GM21447 (cell line): ENCODE results near the gene MAPK8IP3.
A peak's percentile ranks its signal among the peaks of the same experiment; 100 is the strongest.
"Not testable (repeated sequence)": the region's sequence is repeated elsewhere in the genome, so short reads cannot be mapped to it uniquely, and the experiment has no call there.

Experiments used
- ATAC-seq: cut with Tn5 transposase; IDR thresholded peaks from one replicate; pipeline ENCODE4 v1.9.1; 2021; ENCODE audit not compliant: unreplicated experiment

Gene MAPK8IP3

DNA sequence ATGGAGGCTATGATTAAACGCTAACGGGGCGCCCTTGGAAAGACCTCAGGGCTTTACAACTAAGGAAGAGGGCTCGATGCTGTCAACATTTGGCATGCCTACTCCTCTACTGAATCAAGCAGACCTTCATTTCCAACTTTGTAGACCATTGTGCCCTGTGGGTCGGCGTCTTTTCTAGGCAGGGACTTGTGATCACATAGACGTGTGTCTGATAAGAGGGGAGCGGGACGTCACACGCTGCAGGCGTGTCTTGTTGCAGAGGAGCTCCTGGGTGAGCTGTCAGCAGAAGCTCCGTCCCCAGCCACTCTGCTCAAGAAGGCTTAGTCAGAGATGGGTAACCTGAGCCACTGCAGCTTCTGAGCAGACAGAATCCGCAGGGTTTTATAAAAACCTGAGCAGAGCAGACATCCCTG is 2.8 kb downstream of the MAPK8IP3 start:
- ATAC-seq, result no peak

DNA sequence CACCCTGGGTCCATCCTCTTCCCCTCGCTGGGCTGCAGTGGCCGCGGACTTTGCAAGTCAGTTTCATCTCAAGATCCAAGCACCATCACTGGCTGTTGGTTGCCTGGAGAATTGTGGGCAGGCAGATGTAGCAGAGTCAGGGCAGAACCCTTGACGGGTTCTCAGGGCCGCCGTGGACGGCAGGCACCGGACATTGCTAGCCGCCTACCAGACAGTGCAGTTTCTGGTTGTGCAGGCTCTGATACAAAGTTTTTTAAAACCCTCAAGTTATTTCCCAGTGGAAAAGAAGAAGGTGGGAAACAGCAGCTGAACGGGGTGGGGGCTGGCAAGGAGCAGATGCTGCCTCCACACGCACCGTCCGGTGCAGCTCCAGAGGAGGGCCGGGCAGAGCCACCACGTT is 3.4 kb downstream of the MAPK8IP3 start:
- ATAC-seq, result no peak

DNA sequence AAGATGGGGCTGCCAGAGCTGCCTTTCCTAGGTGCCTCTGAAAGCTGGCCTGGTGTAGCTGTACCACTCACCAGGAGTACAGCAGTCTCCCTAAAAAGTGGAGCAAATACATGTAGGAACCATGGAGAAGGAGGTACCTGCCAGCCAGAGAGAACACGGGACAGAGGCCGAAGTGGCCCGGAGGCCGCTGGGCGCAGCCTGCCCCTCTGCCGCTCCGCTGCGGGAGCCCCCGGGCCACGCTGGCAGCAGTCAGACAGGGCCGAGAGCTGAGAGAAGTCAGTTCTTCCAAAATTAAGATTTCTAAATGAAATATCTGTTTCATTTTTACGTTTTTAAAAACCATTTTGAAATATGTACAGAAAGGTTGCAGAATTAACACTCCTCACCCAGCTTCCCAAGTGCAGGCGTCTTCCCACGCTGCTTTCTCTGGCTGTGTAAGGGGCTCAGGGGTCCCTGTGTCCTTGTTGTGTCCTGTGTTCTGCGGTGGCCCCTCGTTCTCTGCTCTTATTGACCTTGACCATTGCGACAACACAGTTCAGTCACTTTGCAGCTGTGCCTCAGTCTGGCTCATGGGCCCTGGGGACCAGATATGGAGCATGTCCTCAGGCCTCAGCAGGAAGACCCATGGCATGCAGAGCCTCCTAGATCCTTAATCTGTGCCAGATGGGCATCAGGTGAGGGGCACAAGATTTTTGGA is 5.0 kb downstream of the MAPK8IP3 start:
- ATAC-seq, result no peak

DNA sequence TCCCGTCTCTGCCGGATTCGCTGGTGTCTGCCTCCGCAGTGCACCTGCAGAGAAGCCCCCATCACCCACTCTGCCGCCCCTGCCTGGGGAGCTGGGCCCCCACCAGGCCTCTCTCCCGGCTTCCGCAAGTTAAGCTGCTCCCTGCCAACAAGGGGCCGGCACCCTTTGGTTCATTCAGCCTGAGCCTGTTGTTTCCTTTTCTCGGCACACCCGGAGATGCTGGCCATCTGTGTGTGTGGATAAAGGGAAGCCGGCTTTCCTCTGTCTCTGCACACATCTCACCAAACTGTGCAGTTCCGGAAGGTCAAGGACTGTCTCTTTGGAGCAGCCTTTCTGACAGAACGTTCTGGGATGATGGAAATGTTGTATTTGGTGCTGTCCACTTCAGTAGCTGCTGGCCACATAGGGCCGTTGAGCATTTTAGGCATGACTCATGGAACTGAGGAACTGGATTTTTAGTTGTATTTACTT is 6.8 kb downstream of the MAPK8IP3 start:
- no peak for ATAC-seq

DNA sequence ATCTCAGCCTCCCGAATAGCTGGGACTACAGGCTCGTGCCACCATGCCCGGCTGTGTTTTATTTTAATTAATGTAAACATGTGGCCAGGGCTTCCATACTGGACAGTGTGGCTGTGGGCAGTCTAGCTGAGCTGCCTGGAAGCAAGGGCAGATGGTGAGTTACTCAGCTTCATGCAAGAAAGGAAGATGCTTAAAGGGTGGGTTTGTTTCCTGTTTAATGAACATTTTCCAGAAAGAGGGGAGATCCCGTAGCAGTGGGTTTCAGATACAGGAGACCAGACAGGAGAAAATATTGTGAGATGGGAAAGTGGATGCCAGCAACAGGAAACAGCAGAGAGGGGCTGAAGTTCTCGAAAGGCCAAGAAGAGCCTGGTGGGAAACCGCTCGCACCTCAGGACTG is 7.3 kb downstream of the MAPK8IP3 start:
- no peak for ATAC-seq

DNA sequence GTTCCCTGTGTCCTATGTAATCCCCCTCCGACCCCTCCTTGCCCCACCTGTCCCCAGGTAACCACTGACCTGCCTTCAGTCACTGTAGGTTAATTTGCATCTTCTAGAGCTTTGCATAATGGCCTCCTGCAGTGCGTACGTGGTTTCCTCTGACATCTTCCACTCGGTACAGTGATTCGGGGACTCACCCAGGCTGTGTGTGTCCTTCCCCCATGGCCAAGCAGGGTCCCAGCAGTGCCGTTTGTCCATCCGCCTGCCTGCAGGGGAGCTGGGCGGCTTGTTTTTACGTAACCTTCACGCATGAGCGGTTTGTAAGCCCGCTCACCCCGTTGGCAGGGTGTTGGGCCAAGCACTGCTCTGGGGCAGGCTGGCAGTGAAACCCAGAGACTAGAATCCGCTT is 7.9 kb downstream of the MAPK8IP3 start:
- peak; percentile 62 for ATAC-seq

DNA sequence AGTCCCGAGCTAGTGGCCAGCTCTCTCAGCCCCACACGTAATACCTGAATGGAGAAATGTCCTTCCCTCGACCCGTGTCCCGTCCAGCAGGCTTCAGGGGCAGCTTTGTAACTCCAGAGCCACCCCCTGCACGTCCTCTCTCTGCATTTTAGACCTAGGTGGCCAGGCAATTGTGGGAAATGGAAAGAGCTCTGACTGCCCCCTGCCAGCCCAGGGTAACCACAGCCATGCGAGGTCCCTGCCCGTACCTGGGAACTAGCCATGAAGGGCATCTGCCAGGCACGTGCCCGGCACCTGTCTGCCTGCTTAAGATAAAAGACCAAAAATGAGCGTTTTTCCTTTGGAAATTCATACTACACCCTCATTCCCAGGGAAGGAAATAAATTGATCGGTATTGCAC is 9.2 kb downstream of the MAPK8IP3 start:
- no peak for ATAC-seq

DNA sequence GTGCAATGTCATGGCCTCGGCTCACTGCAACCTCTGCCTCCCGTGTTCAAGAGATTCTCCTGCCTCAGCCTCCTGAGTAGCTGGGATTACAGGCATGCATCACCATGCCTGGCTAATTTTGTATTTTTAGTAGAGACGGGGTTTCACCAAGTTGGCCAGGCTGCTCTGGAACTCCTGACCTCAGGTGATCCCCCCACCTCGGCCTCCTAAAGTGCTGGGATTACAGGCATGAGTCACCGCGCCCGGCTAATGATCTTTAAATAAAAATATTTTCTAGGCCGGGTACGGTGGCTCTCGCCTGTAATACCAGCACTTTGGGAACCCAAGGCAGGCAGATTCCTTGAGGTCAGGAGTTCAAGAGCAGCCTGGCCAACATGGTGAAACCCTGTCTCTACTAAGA is 12.2 kb downstream of the MAPK8IP3 start:
- ATAC-seq, result not testable (repeated sequence)

DNA sequence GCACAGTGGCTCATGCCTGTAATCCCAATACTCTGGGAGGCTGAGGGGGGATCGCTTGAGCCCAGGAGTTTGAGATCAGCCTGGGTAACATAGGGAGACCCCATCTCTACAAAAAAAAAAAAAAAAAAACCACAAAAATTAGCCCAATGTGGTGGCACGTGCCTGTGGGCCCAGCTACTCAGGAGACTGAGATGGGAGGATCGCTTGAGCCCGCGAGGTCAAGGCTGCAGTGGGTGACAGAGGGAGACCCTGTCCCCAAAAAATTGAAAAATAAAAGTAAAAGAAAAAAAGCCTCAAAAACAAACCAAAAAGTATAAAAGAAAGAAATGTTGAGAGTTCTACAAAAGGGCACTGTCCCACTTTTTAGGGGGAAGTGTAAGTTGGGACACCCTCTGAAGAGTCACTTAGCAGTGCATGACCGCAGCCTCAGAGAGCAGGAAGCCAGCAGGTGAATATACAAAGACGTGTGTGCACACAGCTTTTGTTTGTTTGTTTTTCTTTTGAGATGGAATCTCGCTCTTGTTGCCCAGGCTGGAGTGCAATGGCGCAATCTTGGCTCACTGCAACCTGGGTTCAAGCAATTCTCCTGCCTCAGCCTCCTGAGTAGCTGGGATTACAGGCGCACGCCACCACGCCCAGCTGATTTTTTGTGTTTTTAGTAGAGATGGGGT is 13.7 kb downstream of the MAPK8IP3 start:
- not testable (repeated sequence) for ATAC-seq

DNA sequence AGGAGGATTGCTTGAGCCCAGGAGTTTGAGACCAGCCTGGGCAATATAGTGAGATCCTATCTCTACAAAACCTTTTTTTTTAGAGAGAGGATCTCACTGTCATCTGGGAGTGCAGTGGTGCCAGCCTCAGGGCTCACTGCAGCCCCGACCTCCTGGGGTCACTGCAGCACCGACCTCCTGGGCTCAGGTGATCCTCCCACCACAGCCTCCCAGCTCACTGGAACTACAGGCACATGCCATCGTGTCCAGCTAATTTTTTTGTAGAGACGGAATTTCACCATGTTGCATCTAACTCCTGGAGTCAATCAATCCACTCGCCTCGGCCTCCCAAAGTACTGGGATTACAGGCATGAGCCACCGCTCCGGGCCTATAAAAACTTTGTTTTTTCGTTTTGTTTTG is 15.4 kb downstream of the MAPK8IP3 start:
- ATAC-seq, result no peak

DNA sequence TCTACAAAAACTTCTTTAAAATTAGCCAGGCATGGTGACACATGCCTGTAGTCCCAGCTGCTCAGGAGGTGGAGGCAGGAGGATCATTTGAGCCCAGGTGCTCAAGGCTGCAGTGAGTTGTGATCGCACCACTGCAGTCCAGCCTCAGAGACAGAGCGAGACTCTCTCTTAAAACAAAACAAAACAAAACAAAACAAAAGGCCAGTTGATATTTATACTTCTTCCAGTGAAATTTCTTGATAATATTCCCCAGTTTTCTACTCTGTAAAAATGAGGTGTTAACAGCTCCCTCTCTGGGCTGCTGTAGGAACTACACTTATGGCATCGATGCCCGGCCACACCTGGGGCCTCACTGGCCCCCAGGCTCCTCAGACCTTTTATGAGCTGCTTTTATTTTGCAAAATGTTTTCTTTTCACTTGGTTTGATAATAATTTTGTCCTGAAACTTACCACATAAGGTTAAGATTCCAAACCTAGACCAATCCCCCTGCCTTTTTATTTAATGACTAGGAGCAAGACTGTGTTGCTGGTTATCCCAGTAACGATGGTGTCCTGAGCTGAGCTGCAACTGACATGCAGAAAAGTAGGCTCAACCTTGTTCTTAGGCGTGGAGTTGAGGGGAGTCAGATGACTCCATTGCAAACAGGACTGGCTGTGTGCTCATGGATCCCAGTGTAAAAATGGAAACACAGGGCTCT is 17.6 kb downstream of the MAPK8IP3 start:
- no peak for ATAC-seq

DNA sequence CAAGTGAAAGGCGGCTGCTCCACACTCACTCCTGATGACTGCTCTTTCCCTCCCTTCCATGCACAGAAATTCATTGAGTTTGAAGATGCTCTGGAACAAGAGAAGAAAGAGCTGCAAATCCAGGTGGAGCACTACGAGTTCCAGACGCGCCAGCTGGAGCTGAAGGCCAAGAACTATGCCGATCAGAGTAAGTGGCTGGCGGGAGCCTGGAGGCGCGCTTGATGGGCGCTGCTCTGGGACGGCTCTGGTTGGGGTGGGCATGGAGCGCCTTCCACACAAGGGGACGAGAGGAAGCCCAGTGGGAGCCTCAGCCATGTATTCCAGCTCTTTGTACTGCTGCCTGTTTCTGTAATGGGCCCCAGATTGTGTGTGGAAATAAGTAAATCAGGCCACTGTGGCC is 18.5 kb downstream of the MAPK8IP3 start:
- ATAC-seq, result no peak

DNA sequence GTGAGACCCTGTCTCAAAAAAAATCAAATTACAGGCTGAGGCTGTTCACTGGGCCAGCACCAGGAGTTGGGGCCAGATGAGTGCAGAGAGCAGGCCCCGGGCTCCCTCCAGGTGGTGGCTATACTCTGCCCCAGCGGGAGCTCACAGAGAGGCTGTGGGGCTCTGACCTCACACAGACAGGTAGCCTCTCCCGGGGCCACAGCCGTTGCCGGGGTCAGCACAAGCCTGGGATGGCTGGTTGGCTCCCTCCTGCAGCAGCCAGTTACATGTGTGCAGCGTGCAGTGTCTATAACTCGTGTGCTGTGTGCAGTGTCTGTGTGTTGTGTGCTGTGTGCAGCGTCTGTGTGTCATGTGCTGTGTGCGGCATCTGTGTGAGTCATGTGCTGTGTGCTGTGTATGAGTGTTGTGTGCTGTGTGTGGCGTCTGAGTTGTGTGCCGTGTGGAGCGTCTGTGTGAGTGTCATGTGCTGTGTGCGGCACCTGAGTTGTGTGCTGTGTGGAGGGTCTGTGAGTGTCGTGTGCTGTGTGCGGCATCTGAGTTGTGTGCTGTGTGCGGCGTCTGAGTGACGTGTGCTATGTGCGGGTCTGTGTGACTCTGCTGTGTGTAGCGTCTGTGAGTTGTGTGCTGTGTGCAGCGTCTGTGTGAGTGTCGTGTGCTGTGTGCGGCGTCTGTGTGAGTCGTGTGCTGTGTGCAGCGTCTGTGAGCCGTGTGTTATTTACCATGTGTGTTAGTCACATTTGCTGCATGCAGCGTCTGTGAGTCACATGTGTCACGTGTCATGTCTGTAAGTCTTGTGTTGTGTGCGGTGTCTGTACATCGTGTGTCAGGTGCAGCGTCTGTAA is 20.9 kb downstream of the MAPK8IP3 start:
- no peak for ATAC-seq

DNA sequence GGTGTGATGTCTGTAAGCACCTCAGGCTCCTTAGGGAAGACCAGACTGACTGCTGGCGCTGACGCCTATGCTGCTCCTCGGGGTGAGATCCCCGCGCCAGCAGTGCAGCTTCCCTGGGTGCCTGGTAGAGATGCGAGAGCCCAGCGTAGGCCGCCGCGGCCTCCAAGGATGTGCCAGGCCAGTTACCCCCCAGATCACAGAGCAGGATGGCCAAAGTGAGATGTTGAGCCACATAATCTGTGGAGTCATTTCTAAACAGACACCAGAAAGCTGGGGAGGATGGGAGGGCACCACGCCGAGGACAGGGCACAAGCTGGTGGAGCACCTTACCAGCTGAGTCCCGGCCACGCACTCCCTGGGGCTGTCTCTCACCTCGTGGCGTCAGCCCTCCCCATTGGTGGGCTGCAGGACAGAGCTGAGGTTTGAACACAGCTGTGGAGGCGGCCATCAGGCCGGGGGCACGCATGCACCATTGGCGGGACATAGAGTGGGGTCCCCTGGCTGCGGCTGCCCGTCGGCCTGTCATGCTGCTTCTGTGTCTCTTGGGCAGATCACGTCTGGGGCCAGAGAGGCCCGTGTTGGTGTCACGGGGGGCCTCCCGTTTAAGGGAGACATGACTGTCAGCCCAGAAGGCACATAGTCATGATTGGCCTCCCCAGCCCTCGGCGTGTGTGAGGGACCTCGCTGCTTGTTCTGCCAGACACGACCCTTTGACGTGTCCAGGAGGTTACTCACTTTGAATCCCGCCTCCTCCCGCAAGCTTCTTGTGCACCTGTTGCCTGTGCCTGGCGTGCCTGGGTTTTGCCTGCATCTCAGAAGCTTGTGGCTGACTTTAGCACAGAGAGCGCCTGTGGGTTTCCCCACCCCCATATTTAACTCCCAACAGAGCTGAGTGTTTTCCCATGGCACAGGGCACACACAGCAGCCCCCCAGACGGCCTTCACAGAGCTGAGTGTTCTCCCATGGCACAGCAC is 21.9 kb downstream of the MAPK8IP3 start:
- ATAC-seq, result no peak

DNA sequence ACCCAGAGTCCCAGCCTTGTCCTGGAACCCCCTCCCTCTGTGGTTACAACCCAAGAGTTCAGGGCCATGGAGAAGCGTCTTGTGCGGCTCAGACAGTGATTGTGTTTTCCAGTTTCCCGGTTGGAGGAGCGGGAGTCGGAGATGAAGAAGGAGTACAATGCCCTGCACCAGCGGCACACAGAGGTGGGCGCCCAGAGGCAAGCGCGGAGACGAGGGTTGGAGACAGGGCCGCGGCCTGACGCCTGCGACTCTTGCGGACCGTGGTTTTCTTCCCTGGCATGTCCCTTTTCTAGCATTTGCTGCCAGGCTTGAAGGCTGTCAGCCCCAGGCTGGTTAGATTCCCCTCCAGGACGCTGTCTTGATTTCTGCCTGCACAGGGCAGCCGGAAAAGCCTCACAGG is 23.0 kb downstream of the MAPK8IP3 start:
- no peak for ATAC-seq

DNA sequence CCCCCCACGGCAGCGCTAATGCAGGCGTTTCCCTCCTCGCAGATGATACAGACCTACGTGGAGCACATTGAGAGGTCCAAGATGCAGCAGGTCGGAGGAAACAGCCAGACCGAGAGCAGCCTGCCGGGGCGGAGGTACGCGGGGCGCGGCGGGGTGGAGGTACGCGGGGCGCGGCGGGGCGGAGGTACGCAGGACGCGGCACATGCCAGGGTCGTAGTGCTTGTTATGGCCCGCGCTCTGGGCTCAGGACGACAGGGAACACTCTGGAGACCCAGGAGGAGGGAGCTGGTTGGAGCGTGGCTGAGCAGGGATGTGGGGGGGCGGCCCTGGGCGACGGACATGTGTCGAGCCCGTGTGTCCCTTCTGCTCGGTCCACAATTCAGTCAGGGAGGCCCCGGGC is 23.4 kb downstream of the MAPK8IP3 start:
- no peak for ATAC-seq

DNA sequence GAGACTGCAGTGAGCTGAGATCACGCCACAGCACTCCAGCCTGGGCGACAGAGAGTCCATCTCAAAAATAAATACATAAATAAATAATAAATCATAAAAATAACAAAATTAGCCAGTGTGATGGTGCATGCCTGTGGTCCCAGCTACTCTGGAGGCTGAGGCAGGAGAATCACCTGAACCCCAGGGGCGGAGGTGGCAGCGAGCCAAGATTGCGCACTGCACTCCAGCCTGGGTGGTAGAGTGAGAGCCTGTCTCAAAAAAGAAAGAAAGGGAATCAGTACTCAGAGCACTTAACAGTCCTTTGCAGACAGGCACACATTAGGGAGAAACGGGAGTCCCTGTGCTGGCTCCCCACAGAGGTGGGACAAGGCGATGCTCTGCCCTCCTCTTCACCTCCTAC is 25.1 kb downstream of the MAPK8IP3 start:
- no peak for ATAC-seq

DNA sequence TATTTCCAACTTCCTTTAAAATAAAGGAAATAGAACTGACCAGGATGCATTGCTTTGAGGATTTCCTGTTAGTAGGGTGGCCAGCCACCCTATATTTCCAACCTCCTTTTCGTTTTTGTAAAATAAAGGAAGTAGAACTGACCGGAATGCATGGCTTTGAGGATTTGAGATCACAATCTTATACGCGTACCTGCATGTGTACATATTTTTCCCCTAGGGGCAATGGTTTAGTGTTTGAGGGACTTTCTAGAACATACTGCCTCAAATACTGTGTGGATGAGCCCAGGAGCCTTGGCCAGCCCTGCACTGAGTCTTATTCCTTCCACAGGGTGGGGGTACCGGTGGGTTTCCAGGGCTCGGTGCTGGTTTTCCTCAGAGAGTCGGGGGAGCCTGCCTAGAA is 25.6 kb downstream of the MAPK8IP3 start:
- ATAC-seq, result no peak

DNA sequence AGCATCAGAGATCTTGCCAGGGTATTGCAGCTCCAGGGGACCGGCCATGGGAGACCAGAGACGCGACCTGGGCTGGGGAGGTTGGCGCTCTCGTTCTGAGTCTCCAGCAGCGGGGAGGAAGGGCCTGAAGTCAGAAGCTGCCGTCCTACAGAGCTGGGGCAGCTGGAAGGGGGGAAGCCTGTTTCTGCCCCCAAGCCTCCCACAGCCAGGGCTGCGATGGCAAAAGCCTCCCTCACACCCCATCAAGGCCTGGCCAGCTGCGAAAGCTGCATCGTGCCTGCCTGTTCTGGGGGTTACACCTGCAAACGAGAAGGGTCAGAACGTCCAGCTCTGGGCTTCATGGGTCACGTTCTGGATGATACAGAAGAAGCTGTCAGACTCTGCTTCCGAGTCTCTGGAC is 26.1 kb downstream of the MAPK8IP3 start:
- ATAC-seq, result no peak

DNA sequence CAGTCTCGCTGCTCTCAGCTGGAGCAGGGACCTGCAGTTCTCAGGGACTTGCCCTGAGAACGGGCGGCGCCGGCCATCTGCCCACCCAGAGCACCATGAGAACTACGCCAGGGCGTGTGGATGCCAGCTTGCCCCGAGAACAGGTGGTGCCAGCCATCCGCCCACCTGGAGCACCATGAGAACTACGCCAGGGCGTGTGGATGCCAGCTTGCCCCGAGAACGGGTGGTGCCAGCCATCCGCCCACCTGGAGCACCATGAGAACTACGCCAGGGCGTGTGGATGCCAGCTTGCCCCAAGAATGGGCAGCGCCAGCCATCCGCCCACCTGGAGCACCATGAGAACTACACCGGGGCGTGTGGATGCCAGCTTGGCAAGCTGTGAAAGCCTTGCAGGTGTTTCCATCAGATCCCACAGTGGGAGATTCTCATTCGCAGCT is 26.6 kb downstream of the MAPK8IP3 start:
- not testable (repeated sequence) for ATAC-seq
